Measurements from ENCODE around the gene LRP5. TPM values are rescaled to one million over a fixed set of nuclear protein-coding genes. Genes with fewer than 3 reads are reported as not detected.

The LRP5 gene
- total RNA-seq, 4 donors from 2014 or later = 27.3 to 60.1 (median 35.0) TPM

DNA sequence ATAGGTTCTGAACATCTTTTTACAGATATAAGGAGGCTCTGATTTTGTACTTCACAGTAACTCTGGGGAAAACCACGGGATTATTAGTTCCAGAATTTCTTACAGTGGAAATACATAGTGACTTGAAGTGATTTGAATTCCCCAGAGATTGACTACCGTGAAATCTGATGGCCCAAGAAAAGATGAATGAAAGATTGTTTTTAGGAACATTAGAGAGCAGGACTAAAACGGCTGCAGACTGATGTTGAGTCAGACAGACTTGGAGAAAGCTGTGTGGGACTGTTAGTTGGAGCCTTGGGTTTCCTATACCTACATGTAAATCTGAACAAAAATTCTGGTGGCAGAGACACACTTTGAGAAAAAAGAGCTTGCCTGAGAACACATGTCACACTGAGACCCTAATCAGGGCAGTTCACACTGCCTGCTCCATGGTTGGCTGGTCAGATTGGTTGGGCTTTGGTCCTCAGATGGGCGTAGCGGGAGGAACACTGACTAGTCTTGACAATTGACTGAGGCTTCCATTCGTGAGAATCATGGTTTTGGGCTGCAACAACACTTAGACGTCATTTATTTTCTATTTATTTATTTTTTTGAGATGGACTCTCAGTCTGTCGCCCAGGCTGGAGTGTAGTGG lies 154.9 kb downstream of the LRP5 start:
- H3K4me1 ChIP-seq = peaks cover 82% of the 10 kb centered on the region
- TF ChIP-seq POLR2AphosphoS5 (IDR thresholded peaks at IDR 0.05) (no peak), EP300 (IDR thresholded peaks at IDR 0.05) (no peak), POLR2A (IDR thresholded peaks at IDR 0.05) (no peak)
- TF ChIP-seq, protein P1, sequence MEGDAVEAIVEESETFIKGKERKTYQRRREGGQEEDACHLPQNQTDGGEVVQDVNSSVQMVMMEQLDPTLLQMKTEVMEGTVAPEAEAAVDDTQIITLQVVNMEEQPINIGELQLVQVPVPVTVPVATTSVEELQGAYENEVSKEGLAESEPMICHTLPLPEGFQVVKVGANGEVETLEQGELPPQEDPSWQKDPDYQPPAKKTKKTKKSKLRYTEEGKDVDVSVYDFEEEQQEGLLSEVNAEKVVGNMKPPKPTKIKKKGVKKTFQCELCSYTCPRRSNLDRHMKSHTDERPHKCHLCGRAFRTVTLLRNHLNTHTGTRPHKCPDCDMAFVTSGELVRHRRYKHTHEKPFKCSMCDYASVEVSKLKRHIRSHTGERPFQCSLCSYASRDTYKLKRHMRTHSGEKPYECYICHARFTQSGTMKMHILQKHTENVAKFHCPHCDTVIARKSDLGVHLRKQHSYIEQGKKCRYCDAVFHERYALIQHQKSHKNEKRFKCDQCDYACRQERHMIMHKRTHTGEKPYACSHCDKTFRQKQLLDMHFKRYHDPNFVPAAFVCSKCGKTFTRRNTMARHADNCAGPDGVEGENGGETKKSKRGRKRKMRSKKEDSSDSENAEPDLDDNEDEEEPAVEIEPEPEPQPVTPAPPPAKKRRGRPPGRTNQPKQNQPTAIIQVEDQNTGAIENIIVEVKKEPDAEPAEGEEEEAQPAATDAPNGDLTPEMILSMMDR (IDR thresholded peaks at IDR 0.05) = no peak
- no peak overlapping the region for H3K27ac ChIP-seq
- peak in 1 of 2 donors; percentile 38 for DNase-seq (ENCODE audit: low spot score in 2 of 2)
- no peaks in the 10 kb centered on the region for H3K27me3 ChIP-seq
- 81% methylated on average over 8 of the region's 8 CpGs for WGBS
- no peak overlapping the region for H3K4me3 ChIP-seq
- H3K9me3 ChIP-seq = no peaks in the 10 kb centered on the region
- H3K36me3 ChIP-seq = no peaks in the 10 kb centered on the region

DNA sequence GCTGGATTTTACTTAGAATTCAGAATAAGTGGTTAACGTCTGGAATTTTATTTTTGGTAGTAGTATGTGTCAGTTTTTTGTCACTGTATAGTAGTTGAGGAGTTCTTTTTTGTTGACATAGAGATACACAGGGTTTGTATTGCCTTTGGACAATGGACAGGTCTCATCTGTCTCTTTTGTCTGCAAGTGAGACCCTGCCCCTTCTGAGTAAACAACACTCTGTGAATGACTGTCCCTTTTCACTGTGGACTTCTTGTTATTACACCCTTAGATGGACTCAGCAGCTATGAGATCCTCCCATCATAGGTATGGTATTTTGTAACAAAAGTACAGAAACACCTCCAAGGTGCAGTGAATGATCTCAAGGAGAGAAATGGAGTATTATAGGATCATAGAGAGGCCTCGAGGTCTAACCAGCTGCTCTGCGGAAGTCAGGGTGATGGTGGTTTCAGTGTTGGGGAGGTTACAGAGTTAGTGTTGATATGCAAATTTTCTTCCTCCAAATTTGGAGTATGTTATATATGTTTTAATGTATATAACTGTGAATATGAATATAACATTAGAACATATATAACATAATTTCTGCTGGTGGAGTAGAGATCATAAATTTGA lies 155.9 kb downstream of the LRP5 start:
- H3K9me3 ChIP-seq = no peaks in the 10 kb centered on the region
- H3K36me3 ChIP-seq = no peaks in the 10 kb centered on the region

DNA sequence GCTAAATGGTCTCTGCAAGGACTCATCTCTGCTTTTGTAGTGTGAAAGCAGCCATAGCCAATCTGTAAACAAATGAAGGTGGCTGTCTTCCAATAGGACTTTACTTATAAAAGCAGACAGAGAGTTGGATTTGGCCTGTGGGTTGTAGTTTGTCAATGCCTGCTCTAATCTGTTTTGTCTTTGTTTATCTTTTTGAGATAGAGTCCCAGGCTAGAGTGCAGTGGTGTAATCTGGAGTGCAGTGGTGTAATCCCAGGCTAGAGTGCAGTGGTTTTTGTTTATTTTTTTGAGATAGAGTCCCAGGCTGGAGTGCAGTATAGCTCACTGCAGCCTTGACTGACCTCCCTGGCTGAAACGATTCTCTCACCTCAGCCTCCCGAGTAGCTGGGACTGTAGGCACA lies 156.7 kb downstream of the LRP5 start:
- no peak for TF ChIP-seq POLR2A (IDR thresholded peaks at IDR 0.05)
- no peak for TF ChIP-seq EP300 (IDR thresholded peaks at IDR 0.05)
- TF ChIP-seq POLR2AphosphoS5 (IDR thresholded peaks at IDR 0.05) = no peak
- 21% methylated on average over 2 of the region's 2 CpGs for WGBS
- H3K4me1 ChIP-seq = peaks cover 70% of the 10 kb centered on the region

More for the DNA sequence above, 155.9 kb downstream of the LRP5 start:
- Histone ChIP-seq H3K27ac (no peak overlapping the region), H3K27me3 (no peaks in the 10 kb centered on the region), H3K4me3 (no peak overlapping the region), H3K4me1 (peaks cover 73% of the 10 kb centered on the region)
- no peak for DNase-seq (ENCODE audit: low spot score in 2 of 2)
- TF ChIP-seq, protein P1 (IDR thresholded peaks at IDR 0.05) = no peak
- no peak for TF ChIP-seq POLR2AphosphoS5 (IDR thresholded peaks at IDR 0.05)
- TF ChIP-seq EP300 (IDR thresholded peaks at IDR 0.05) = no peak
- no peak for TF ChIP-seq POLR2A (IDR thresholded peaks at IDR 0.05)
- WGBS = 52% methylated on average over 3 of the region's 3 CpGs

DNA sequence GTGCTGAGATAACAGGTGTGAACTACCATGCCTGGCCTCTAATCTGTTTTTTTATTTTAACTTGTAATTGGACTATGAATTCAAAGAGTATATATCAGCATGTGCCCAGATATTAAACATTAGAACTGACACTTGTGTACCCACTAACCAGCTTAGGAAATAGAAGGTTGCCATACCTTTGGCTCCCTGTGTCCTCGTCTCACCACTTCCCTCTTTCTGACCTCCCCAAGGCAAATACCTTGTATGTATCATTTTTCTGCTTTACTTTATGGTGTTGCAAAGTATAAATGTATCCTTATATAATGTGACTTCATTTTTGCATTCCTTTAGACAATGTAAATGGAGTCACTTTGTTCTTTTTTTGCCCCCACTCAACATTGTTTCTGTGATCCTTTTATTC lies 157.3 kb downstream of the LRP5 start:
- H3K4me3 ChIP-seq = no peak overlapping the region
- no peaks in the 10 kb centered on the region for H3K9me3 ChIP-seq
- TF ChIP-seq, protein P1 (IDR thresholded peaks at IDR 0.05) = no peak
- TF ChIP-seq EP300 (IDR thresholded peaks at IDR 0.05) = no peak
- no peak for TF ChIP-seq POLR2AphosphoS5 (IDR thresholded peaks at IDR 0.05)
- no peak for TF ChIP-seq POLR2A (IDR thresholded peaks at IDR 0.05)
- H3K4me1 ChIP-seq = peaks cover 73% of the 10 kb centered on the region
- H3K27ac ChIP-seq = no peak overlapping the region
- no peaks in the 10 kb centered on the region for H3K27me3 ChIP-seq
- no peak for DNase-seq (ENCODE audit: low spot score in 2 of 2)
- no peaks in the 10 kb centered on the region for H3K36me3 ChIP-seq
- WGBS = 76% methylated on average over 1 of the region's 1 CpG

More for the DNA sequence above, 156.7 kb downstream of the LRP5 start:
- Histone ChIP-seq H3K27ac (no peak overlapping the region), H3K4me3 (no peak overlapping the region), H3K36me3 (no peaks in the 10 kb centered on the region), H3K27me3 (no peaks in the 10 kb centered on the region), H3K9me3 (no peaks in the 10 kb centered on the region)
- DNase-seq (ENCODE audit: low spot score in 2 of 2) = no peak

DNA sequence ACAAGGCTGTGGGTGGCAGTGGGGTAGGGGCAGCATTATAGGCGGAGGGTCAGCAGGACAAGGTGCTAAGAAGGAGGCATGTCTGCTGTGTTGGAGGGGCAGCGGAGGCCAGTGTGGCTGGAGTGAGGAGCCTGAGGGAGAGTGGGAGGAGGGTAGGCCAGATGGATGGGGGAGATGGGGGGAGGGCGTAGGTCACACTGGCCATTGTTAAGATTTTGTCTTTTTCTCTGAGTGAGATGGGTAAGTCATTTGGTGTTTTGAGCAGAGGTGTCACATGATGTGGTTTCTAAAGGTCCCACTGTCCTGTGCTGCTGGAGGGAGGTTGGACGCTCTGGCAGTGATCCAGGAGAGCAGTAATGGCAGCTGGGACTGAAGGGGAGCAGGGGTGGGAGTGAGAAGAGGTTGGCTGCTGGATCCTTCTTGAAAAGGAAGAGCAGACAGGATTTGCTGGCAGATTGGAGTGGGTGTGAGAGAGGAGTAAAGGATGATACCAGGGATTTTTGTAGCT lies 158.0 kb downstream of the LRP5 start:
- Histone ChIP-seq H3K4me3 (no peak overlapping the region), H3K27me3 (no peaks in the 10 kb centered on the region), H3K27ac (no peak overlapping the region), H3K4me1 (peaks cover 68% of the 10 kb centered on the region), H3K9me3 (no peaks in the 10 kb centered on the region), H3K36me3 (no peaks in the 10 kb centered on the region)
- no peak for TF ChIP-seq POLR2AphosphoS5 (IDR thresholded peaks at IDR 0.05)
- no peak for TF ChIP-seq EP300 (IDR thresholded peaks at IDR 0.05)
- TF ChIP-seq POLR2A (IDR thresholded peaks at IDR 0.05) = no peak
- TF ChIP-seq, protein P1 (IDR thresholded peaks at IDR 0.05) = no peak
- 92% methylated on average over 4 of the region's 4 CpGs for WGBS
- no peak for DNase-seq (ENCODE audit: low spot score in 2 of 2)

Measured in suprapubic skin (tissue), 4 donors.